GM12891 (cell line): ENCODE results near the gene COQ9.
"Not testable (repeated sequence)": the region's sequence is repeated elsewhere in the genome, so short reads cannot be mapped to it uniquely, and the experiment has no call there.

Experiments
- POLR2A ChIP-seq: IDR thresholded peaks from 2 replicates; pipeline ENCODE4 v1.6.1; 2011; ENCODE audit warnings: low read depth, low read length, control low read depth
- POLR2AphosphoS5 ChIP-seq: IDR thresholded peaks from 2 replicates; pipeline ENCODE4 v1.6.1; 2011; ENCODE audit warnings: low read depth, low read length, control low read depth

DNA sequence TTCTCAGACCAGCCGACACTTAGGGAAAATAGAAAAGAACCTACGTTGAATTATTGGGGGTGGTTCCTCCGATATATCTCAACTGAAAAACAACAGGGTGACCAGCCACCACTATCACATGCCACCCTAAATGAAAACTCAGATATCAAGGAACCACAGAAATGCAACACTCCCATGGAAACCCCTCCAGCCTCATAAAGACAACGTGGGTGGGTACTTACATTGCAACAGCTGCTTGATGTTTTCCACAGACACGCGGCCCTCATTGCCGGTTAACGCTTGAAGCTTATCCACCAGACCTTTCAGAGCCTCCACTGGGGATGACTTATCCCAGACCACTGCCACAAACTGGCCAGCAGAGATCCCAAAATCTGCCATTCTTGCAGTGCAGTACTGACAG is 6.7 kb upstream of the COQ9 start:
- not testable (repeated sequence) for TF ChIP-seq POLR2AphosphoS5, POLR2A
